Rectal smooth muscle tissue (tissue), 1 donor: Measurements from ENCODE around the gene MCCC2.
"Not testable (repeated sequence)": the region's sequence is repeated elsewhere in the genome, so short reads cannot be mapped to it uniquely, and the experiment has no call there.

Experiments
- H3K27ac ChIP-seq: one replicate; pipeline ENCODE4 v1.7.0; 2013; ENCODE audit warnings: low read depth, low read length, inconsistent platforms
- H3K27me3 ChIP-seq: one replicate; pipeline ENCODE4 v1.7.0; 2013; ENCODE audit warnings: low read length; ENCODE audit not compliant: control insufficient read depth, insufficient read depth
- H3K36me3 ChIP-seq: one replicate; pipeline ENCODE4 v1.7.0; 2013; ENCODE audit warnings: low read length; ENCODE audit not compliant: control insufficient read depth, insufficient read depth
- H3K4me1 ChIP-seq: one replicate; pipeline ENCODE4 v1.7.0; 2013; ENCODE audit warnings: low read length; ENCODE audit not compliant: control insufficient read depth, insufficient read depth
- H3K4me3 ChIP-seq: one replicate; pipeline ENCODE4 v1.7.0; 2013; ENCODE audit warnings: low read length
- H3K9ac ChIP-seq: one replicate; pipeline ENCODE4 v1.7.0; 2013; ENCODE audit warnings: low read length

MCCC2 gene

DNA sequence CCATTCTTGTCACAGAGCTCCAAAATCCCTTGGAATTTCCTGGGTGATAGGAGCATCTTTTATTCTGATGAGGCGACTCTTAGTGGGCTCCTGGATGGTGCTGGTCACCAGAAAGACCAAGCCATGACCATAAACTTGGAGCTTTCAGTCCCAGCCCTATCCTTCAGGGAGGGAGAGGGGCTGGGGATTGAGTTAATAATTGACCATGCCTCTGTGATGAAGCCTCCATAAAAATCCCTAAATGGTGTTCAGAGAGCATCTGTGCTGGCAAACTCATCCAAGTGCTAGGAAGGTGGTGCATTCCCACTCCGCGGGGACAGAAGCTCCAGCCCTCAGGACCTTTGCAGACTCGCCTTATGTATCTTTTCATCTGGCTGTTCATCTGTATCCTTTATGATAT lies 28.7 kb downstream of the MCCC2 start:
- no peaks in the 10 kb centered on the region for H3K27me3 ChIP-seq
- no peak overlapping the region for H3K27ac ChIP-seq
- no peak overlapping the region for H3K4me3 ChIP-seq
- no peaks in the 10 kb centered on the region for H3K4me1 ChIP-seq
- H3K9ac ChIP-seq = no peak overlapping the region
- H3K36me3 ChIP-seq = peaks cover 3% of the 10 kb centered on the region

DNA sequence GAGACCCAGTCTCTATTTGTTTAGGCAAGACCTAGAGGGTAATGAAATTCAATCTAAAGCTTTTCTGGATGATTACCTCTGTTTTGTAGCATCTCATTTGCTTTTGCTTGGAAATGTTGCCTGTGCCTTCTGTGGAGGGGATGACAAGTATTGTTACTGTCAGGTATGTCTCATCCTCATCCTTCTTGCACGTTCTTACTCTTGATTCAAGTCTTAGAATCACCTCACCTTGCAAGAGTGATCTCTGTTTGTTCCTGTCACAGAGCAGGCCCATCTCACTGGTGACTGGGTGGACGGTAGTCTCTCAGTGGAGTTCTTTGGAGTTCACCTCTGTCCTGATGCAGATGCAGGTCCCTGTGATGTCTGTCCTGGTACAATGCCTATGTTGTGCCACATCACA lies 33.5 kb downstream of the MCCC2 start:
- H3K4me3 ChIP-seq = no peak overlapping the region
- H3K27ac ChIP-seq = no peak overlapping the region
- H3K36me3 ChIP-seq = peaks cover 4% of the 10 kb centered on the region

GRCh38 chr5:71621268-71621667 lies 34.1 kb downstream of the MCCC2 start:
- Histone ChIP-seq H3K27ac (no peak overlapping the region), H3K9ac (no peak overlapping the region), H3K27me3 (no peaks in the 10 kb centered on the region), H3K4me3 (no peak overlapping the region), H3K36me3 (peaks cover 4% of the 10 kb centered on the region), H3K4me1 (no peaks in the 10 kb centered on the region)

More for the DNA sequence above, 33.5 kb downstream of the MCCC2 start:
- no peaks in the 10 kb centered on the region for H3K4me1 ChIP-seq
- no peak overlapping the region for H3K9ac ChIP-seq
- H3K27me3 ChIP-seq = no peaks in the 10 kb centered on the region

GRCh38 chr5:71621741-71622140 lies 34.6 kb downstream of the MCCC2 start:
- H3K36me3 ChIP-seq = peaks cover 4% of the 10 kb centered on the region
- H3K4me3 ChIP-seq = no peak overlapping the region

DNA sequence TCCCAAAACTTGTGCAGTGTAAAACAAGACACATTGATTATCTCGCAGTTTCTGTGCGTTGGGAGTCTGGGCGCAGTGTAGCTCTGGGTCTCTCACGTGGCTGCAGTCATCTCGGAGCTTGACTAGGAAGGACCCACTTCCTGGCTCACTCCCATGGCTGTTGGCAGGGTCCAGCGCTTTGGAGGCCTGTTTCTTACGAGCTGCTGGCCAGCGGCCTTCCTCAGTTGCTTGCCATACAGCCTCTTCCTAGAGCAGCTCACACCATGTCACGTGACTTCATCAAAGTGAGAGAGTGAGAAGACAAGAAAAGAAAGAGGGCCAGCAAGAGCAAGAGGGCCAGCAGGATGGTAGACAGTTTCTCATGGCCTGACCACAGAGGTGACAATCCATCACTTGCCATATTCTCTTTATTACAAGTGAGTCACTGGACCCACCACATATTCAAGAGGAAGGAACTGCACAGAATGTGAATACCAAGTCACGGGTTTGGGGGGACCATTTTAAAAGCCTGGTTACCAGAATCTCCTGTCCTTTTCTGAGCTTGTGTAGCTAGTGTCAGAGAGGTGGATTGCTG lies 36.2 kb downstream of the MCCC2 start:
- H3K27ac ChIP-seq = no peak overlapping the region
- H3K36me3 ChIP-seq = peaks cover 4% of the 10 kb centered on the region
- H3K9ac ChIP-seq = no peak overlapping the region
- H3K4me3 ChIP-seq = no peak overlapping the region
- no peaks in the 10 kb centered on the region for H3K27me3 ChIP-seq
- H3K4me1 ChIP-seq = no peaks in the 10 kb centered on the region

More at GRCh38 chr5:71621741-71622140, 34.6 kb downstream of the MCCC2 start:
- Histone ChIP-seq H3K27ac (no peak overlapping the region), H3K27me3 (no peaks in the 10 kb centered on the region), H3K4me1 (no peaks in the 10 kb centered on the region), H3K9ac (no peak overlapping the region)

DNA sequence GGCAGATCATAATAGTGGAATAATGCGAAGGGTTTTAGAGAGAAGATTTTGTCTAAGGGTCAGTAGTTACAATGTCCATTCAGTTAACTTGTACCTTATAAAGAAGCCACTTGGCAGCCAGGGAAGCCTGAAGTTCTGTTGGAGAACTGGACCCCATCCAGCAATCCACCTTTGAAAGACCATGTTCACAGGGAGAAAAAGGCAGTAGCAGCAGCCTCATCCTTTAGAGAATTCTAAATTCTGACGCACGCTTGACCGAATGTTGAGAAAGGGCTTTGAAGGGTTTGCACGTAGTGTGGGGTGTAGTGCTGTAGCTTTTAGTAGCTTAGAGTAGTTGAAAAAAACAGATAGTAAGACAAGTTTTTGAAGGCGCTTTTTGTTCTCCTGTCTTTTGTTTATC lies 42.8 kb downstream of the MCCC2 start:
- H3K4me1 ChIP-seq = peaks cover 3% of the 10 kb centered on the region
- H3K36me3 ChIP-seq = no peaks in the 10 kb centered on the region
- no peak overlapping the region for H3K27ac ChIP-seq
- H3K27me3 ChIP-seq = no peaks in the 10 kb centered on the region
- H3K9ac ChIP-seq = no peak overlapping the region
- H3K4me3 ChIP-seq = no peak overlapping the region

DNA sequence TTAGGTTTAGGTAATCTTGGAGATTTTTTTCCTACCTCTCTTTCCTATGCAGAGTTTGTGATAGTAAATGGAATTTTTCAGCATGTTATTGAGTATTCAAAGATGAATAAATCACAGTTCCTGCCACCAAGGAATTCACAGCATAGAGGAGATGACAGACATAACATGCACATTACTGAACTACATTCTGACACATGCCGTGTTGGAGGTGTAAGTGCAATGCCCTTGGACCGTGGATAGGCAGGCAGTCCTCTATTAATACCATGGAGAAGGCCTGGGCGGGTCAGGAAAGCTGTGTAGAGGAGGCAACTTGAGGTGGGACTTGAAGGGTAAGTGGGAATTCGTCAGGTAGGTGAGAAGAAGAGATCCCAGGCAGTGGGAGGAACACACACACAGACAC lies 43.9 kb downstream of the MCCC2 start:
- Histone ChIP-seq H3K27ac (no peak overlapping the region), H3K4me3 (no peak overlapping the region), H3K4me1 (peaks cover 3% of the 10 kb centered on the region), H3K27me3 (no peaks in the 10 kb centered on the region), H3K9ac (no peak overlapping the region), H3K36me3 (peaks cover 5% of the 10 kb centered on the region)

DNA sequence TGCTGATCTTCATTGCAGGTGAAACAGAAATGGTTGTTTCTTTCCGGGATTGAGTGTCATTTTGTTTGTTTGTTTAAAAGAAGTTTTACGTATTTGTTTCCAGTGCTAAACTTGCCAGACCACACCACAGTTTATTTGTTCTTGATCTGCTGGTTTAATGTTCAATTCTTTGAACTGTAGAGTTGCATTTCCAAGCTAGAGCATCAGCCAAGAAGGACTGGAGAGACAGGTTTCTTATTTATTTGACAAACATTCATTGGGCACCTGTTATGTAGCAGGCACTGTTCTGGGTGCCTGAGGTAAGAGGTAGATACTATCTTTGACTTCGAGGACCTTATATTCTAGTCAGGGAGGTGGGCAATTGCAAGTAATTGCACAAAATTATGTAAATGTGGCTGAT lies 45.0 kb downstream of the MCCC2 start:
- peaks cover 5% of the 10 kb centered on the region for H3K36me3 ChIP-seq
- H3K27me3 ChIP-seq = no peaks in the 10 kb centered on the region
- no peak overlapping the region for H3K27ac ChIP-seq
- no peak overlapping the region for H3K9ac ChIP-seq
- no peak overlapping the region for H3K4me3 ChIP-seq
- H3K4me1 ChIP-seq = peaks cover 3% of the 10 kb centered on the region

- Histone ChIP-seq H3K27ac (no peak overlapping the region), H3K27me3 (no peaks in the 10 kb centered on the region), H3K9ac (no peak overlapping the region), H3K4me3 (no peak overlapping the region), H3K4me1 (peaks cover 3% of the 10 kb centered on the region), H3K36me3 (peaks cover 5% of the 10 kb centered on the region)
Observed at GRCh38 chr5:71633255-71634155, 46.4 kb downstream of the MCCC2 start.

GRCh38 chr5:71637133-71637532 lies 50.0 kb downstream of the MCCC2 start:
- H3K4me1 ChIP-seq = no peaks in the 10 kb centered on the region
- peaks cover 5% of the 10 kb centered on the region for H3K36me3 ChIP-seq
- H3K27me3 ChIP-seq = no peaks in the 10 kb centered on the region
- no peak overlapping the region for H3K9ac ChIP-seq
- no peak overlapping the region for H3K27ac ChIP-seq
- H3K4me3 ChIP-seq = no peak overlapping the region

GRCh38 chr5:71640408-71640807 lies 53.3 kb downstream of the MCCC2 start:
- Histone ChIP-seq H3K4me3 (no peak overlapping the region), H3K4me1 (no peaks in the 10 kb centered on the region), H3K27ac (no peak overlapping the region), H3K27me3 (no peaks in the 10 kb centered on the region), H3K9ac (no peak overlapping the region), H3K36me3 (peaks cover under 1% of the 10 kb centered on the region)

DNA sequence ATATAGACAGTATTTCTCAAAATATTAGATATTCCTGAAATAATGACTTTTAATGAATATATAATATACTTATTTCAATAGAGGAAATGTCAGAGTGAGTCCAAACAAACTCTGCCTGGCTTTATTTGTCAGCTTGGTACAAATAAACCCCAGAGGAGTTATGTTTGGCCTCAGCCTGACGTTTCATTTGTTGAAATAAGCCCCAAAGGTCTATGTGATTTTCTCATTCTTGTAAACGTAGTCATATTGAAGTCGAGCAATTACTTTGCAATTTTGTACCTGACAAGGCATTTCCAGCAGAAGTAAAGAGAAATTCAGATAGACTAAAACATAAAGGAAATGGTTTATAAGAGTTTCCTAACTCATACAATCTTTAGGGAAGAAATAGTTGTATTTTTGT lies 57.9 kb downstream of the MCCC2 start:
- Histone ChIP-seq H3K4me3 (no peak overlapping the region), H3K27me3 (no peaks in the 10 kb centered on the region), H3K9ac (no peak overlapping the region), H3K27ac (no peak overlapping the region), H3K36me3 (no peaks in the 10 kb centered on the region), H3K4me1 (no peaks in the 10 kb centered on the region)

DNA sequence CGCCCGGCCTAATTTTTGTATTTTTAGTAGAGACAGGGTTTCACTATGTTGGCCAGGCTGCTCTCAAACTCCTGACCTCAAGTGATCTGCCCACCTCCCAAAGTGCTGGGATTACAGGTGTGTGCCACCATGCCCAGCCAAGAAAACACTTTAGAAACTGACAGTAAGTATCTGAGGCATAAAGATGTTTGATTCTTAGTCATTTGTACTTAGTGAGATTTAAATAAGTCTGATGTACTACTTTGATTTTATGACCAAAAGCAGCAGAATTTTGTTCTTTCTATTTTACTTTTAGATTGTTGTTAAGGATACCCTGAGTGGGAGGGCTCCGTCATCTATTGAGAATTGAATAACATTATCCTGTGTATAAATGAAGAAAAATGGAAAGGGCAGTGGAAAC lies 63.8 kb downstream of the MCCC2 start:
- not testable (repeated sequence) for H3K9ac ChIP-seq, H3K36me3 ChIP-seq, H3K27ac ChIP-seq, H3K27me3 ChIP-seq, H3K4me3 ChIP-seq, H3K4me1 ChIP-seq
